Dedifferentiated amniotic fluid mesenchymal stem cell (primary cell): Measurements from ENCODE around the gene TUBA1B.

Experiments
- DNase-seq: peaks from one replicate; pipeline ENCODE4 v3.0.0-alpha.2; 2016; ENCODE audit errors: extremely low spot score

TUBA1B gene

DNA sequence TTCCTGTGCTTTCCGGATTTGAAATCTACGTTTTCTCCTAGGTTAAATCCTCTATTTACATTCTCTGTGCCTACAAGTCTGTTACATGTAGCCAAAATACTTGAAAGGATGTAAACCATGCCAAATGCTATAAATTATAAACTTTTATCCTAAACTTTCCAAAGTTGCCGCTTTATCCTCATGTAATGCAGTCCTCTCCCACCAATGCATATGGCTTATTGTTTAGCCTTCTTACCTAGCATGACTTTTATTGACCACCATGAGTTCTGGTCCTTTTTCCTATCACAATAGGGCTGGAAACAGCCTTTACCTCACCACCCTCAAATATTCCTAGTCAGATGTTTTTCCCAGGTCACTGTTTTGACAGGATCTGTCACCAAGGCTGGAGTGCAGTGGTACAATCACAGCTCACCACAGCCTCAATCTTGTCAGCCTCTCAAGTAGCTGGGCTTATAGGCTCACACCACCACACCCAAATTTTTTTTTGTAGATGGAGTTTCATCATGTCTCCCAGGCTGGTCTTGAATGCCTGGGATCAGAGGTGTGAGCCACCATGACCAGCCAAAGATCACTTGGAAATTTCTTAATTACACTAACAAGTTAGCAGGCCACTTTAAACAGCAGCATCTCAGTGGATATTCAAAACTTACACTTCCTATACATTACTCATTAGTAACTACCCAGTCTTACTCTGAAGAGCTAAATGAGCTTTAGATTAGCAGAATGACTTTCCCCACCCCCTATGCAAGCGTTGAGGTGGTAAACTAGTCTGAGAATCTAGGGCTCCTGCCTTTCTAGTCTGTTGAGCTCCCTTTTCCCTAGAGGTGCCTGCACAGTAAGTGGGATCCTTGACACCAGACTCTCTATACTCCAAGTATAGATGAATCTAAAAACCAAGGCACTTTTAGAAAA lies 4.1 kb downstream of the TUBA1B start:
- DNase-seq = no peak

GRCh38 chr12:49121047-49121696 lies 10.0 kb downstream of the TUBA1B start:
- peak; percentile 62 for DNase-seq

- no peak for DNase-seq
Measured at GRCh38 chr12:49111206-49111605, 20.0 kb downstream of the TUBA1B start.

DNA sequence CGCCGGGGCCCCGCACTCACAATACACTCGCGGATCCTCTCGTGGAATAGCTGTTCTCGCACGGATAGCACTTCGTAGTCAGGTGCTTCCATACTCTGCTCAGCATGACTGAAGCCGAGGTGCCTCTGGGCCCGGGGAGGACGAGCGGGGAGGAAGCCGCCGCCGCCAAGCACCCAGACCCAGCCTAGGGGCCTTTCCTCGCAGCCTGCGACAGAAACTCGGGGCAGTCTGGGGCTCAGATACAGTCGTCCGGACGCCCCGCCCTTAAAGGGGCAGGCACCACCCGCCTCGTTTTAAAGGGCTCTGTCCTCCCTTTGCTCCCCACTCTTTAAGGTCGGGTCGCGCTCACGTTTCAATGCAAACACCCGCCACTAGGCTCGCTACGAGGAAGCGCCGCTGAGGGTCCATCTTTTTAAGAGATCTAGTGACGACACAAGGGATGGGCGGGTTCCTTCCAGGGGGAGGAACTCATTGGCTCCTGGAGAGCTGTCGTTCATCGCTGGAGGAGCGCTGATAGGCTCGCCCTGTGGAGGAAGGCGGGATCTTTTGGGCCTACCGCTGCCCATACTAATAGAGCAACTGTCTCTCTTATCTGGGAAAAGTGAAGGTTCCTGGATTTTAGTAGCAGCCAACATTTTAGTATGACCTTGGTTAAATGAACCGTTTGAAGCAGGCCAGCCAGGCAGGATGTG lies 20.6 kb downstream of the TUBA1B start, which contains the start of gene LMBR1L:
Gene LMBR1L (minus strand): TSS at position 384 of the 692 bp plus-strand sequence. CDS start 292 bp downstream, at position 92.
- peak; percentile 100 for DNase-seq

- no peak for DNase-seq
Measured at GRCh38 chr12:49109641-49110463, 21.3 kb downstream of the TUBA1B start.

DNA sequence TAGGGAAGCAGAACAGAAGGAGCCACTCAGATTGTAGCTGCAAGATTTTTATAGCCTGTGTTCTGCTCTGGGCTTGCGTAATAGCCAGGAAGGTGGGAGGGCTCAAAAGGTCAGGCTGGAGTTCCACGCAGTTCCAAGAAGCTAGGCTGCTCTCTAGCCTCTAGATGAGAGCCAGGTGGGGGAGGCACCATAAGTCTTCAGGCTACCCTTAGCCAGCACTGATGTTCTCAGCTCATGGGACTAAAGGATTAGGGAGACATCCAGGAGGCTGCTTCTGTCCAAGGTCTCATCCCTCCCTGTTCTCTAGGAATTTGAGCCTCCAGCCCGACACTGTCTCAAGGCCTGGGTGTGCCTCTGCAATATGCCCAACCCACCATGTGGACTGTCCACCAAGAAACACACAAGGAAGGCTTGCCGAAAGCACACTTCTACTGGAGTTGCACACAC lies 22.2 kb downstream of the TUBA1B start:
- DNase-seq = no peak

- no peak for DNase-seq
Measured at GRCh38 chr12:49105504-49106084, 25.6 kb downstream of the TUBA1B start.

DNA sequence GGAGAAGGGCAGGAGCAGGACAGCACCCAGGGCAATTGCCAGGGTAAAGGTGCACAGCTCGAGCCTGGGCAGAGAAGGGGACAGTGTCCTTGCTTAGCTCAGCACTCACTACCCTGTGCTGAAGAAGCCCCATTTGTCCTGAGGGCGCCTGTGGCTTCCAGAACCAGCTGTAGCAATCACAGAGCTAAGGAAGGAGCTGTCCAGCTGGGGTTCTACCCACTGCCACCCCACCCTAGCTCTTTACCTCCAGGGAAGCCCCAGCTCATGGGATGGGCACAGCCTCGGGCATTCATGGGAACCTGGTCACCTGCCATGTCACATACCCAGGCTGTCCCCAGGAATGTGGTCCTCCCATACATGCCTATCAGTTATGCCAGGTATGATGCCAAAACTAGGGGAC lies 26.4 kb downstream of the TUBA1B start:
- no peak for DNase-seq

- no peak for DNase-seq
Measured at GRCh38 chr12:49100380-49100779, 30.8 kb downstream of the TUBA1B start.

GRCh38 chr12:49098703-49099102 lies 32.5 kb downstream of the TUBA1B start:
- DNase-seq = no peak

DNA sequence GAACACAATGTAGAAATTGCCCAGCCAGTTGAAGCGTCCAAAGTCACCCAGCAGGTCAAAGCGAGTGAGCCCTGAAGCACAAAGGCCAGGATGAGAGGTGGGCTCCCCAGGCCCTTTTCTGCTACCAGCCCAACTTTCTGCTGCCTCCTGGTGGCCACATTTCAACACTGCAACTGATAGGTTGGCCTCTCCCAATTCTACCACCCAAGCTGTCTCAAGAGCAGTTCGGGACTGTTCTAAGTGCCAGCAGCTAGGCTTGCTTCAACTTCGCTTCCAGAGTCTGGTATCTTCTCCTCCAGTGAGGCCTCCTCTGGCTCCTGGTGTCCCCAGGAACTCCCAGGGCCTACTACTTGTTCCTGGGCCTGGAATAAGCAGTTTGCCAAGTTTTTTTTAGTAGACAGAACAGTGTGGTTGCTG lies 33.2 kb downstream of the TUBA1B start:
- DNase-seq = no peak

- no peak for DNase-seq
Measured at GRCh38 chr12:49097381-49097780, 33.8 kb downstream of the TUBA1B start.

GRCh38 chr12:49094975-49095365 lies 36.2 kb downstream of the TUBA1B start:
- no peak for DNase-seq

DNA sequence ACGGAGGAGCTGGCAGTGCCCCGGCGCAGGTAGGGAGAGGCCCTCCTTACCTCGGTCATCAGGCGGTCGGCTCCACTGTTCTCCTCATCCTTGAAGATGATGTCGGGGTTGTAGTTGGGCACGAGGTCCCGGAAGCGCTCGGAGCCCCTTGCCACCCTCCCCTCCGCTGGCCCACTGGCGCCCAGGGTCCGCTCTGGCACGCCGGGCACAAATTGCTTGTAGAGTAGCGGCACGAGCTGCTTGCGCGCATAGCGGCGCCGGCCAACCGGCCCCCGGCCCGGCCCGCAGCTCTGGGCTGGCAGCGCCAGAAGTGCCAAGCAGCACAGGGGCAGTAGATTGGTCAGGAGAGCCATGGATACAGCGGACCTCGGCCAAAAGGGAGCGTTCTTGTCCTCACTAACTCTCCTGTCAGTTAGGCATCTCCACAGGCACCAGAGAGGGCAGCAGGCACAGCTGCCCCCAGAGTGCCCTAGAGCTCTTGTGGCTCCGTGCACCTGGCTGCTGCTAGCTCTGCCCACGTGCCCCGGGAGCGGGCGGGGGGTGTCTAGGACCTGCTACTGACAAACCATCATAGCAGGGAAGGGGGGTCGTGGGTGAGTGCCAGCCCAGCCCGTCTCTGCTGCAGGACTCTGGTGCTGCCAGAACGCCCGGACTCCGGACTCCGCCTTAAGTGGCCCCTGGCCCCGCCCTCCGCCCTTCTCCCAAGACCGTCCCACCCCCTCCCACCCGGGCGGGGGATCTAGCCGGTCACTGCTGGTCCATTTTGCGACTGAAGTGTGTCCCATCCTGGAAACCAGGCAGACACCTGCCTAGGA lies 36.8 kb downstream of the TUBA1B start, which contains the start of gene DHH:
Gene DHH (minus strand): TSS at position 642 of the 815 bp plus-strand sequence. CDS start 289 bp downstream, at position 353.
- DNase-seq = no peak

GRCh38 chr12:49093792-49094159 lies 37.4 kb downstream of the TUBA1B start:
- no peak for DNase-seq

GRCh38 chr12:49092816-49093406 lies 38.3 kb downstream of the TUBA1B start:
- no peak for DNase-seq

DNA sequence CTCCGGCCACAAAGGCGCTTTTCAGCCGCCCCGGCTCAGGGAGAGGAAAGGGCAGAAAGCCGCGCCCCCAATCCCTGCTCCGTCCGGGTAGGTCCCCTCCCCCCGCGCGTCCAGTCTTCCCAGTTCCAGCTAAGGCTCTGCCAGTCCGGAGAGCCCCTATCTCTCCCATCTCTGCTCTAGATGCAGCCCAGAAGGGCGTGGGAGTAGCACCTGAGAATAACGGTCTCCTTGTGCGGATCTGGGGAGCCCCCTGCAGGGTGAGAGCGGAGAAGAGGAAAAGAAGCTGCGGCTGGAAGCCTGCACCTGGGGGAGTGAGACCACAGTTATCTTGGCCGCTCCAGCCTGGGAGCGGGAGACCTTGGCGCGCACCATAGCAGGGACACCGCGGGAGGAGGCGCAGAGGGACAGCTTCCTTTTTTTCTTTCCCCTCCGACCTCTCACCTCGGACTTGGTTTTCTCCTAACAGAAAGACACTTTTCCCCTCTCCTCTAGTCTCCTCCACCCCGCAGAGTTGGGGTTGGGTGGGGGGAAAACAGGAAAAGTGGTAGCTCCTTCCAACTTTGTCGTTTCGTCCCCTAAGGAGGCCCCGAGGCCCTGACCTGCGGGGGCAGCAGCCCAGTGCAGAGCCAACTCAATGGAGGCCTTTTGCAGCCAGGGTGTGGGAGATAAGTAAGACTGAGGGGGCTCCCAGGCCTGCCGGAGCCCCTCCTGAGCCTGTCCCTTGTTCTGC lies 38.9 kb downstream of the TUBA1B start:
- no peak for DNase-seq

DNA sequence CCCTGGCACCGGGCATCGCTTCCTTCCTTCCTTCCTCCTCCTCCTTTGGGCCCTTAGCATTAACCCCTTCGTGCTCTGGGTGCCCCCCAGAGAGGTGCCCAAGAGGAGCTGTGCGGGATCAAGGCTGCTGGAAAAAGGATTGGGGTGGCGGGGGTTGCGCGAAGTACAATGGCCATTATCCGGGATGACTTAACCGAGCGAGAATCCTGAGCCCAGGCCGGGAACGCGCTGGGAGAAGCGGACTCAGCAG lies 39.4 kb downstream of the TUBA1B start:
- no peak for DNase-seq
